ENCODE measurements around the gene DSN1. TPM values are rescaled to one million over a fixed set of nuclear protein-coding genes. Genes with fewer than 3 reads are reported as not detected.

The DSN1 gene
- total and polyA plus RNA-seq, 10 of the 15 experiments (the other 5 are each of a cell fraction or from before 2014, with no cell fraction given), result 15.3 to 33.1 (median 21.7) TPM

GRCh38 chr20:36752582-36752981 lies 21.0 kb downstream of the DSN1 start:
- intact Hi-C loops (cut with micrococcal nuclease; ENCODE audit: unreplicated experiment) (loop anchor here (10.0 kb wide), 1 partner anchor 288 kb away; no protein-coding TSS in a partner anchor), in situ Hi-C loops (cut with MboI) (no loop called here)
- BruUV-seq (replicated peaks), result no TSS peak
- H3K4me2 ChIP-seq (ENCODE audit: control insufficient read depth, insufficient read depth), result no peak overlapping the region
- H2AFZ ChIP-seq (ENCODE audit: control insufficient read depth, low read depth, low read length), result no peak overlapping the region
- ATAC-seq (no peak), FAIRE-seq (no peak), DNase-seq (ENCODE audit: low read depth, low spot score) (no peak)
- no peak overlapping the region for H3K4me3 ChIP-seq
- peaks cover 7% of the 10 kb centered on the region for H3K4me1 ChIP-seq (ENCODE audit: control insufficient read depth, insufficient read depth, low read length)
- TF ChIP-seq BCL3 (IDR thresholded peaks at IDR 0.05; ENCODE audit: borderline replicate concordance, insufficient read depth, low read depth, low read length, poor library complexity, severe bottlenecking) (no peak), RUNX3 (IDR thresholded peaks at IDR 0.05; ENCODE audit: low read length) (no peak), JUND (IDR thresholded peaks at IDR 0.05; ENCODE audit: low read depth, low read length) (no peak), PBX3 (IDR thresholded peaks at IDR 0.05; ENCODE audit: insufficient replicate concordance, low read depth, low read length) (no peak), NR2C2 (IDR thresholded peaks at IDR 0.05; ENCODE audit: borderline replicate concordance, control insufficient read depth, insufficient read length, low read depth) (no peak), KDM1A (IDR thresholded peaks at IDR 0.05; ENCODE audit: borderline replicate concordance) (no peak), IKZF2 (IDR thresholded peaks at IDR 0.05) (no peak), BACH1 (IDR thresholded peaks at IDR 0.05; ENCODE audit: borderline replicate concordance) (no peak), RELB (IDR thresholded peaks at IDR 0.05; ENCODE audit: low read depth) (no peak), EGR1 (IDR thresholded peaks at IDR 0.05; ENCODE audit: borderline replicate concordance in 1 of 2, low read depth in 2 of 2, low read length in 2 of 2) (no peak), TCF7 (IDR thresholded peaks at IDR 0.05; ENCODE audit: borderline replicate concordance) (no peak), SPI1 (IDR thresholded peaks at IDR 0.05; ENCODE audit: borderline replicate concordance, insufficient read depth, low read depth, low read length) (no peak), ZBTB33 (IDR thresholded peaks at IDR 0.05) (no peak), CEBPZ (IDR thresholded peaks at IDR 0.05; ENCODE audit: low read depth, low read length) (no peak)
- H3K79me2 ChIP-seq (ENCODE audit: control insufficient read depth, insufficient read depth, low read length), result no peaks in the 10 kb centered on the region
- RAD21 ChIA-PET (ENCODE audit: unreplicated experiment), result interaction anchor here (0.6 to 0.7 kb wide), 2 partner anchors 21 to 111 kb away, joined by 3 read pairs; partner anchors contain the start of gene DSN1
- no peak overlapping the region for H3K27ac ChIP-seq (ENCODE audit: control insufficient read depth, insufficient read depth)
- H3K9me3 ChIP-seq (replicated peaks; ENCODE audit: control insufficient read depth, insufficient read depth, low read length), result no peaks in the 10 kb centered on the region
- no peak overlapping the region for H3K9ac ChIP-seq (ENCODE audit: control insufficient read depth, insufficient read depth, low read length)
- SMC1A ChIA-PET (ENCODE audit: uncharacterized antibody, unreplicated experiment), result no interaction called here
- WGBS (ENCODE audit: insufficient coverage, insufficient replicate concordance, low lambda C conversion rate, missing lambda C conversion rate), result 88% methylated on average over 5 of the region's 5 CpGs
- no peaks in the 10 kb centered on the region for H4K20me1 ChIP-seq (ENCODE audit: control insufficient read depth, insufficient read depth)
- POLR2A ChIA-PET, result no interaction called here
- CTCF ChIA-PET, result interaction anchor here (6.0 kb wide), 1 partner anchor 8 kb away, joined by 45 read pairs; the partner anchor contains the start of gene NDRG3
- peaks cover 2 to 6% of the 10 kb centered on the region in 2 experiments; a peak in 2 of 4 replicates for H3K36me3 ChIP-seq (ENCODE audit: control insufficient read depth in 2 of 2, insufficient read depth in 2 of 2, low read length in 1 of 2)
- no peaks in the 10 kb centered on the region for H3K27me3 ChIP-seq (replicated peaks in 1 of 2; ENCODE audit: control insufficient read depth in 2 of 2, insufficient read depth in 2 of 2, low read length in 1 of 2)
